ENCODE measurements around the gene ADAM8.

DNA sequence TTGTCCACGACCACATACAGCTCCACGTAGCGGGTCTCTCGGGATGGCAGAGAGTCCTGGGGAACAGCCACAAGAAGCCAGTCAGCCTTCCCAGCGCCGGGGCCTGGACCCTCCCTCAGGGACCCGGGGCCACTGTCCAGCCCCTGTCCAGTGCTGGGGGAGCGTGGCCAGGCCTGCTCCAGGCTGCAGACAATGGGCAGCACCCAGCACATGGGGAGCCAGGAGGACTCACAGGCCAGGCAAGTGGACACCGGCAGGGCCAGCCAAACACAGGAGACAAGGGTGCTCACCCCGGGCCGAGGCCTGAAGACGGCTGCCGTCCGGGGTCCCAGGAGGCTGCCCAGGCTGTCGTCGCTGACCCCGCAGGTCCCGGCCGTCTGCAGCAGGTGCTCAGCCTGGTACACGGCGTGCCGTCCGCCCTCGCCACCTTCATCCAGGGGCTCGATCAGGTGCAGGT, 3.7 kb downstream of the ADAM8 start:
- TF ChIP-seq EGR1 (IDR thresholded peaks at IDR 0.05; ENCODE audit: borderline replicate concordance in 1 of 2, low read depth in 2 of 2, low read length in 2 of 2) (no peak), ZBED1 (IDR thresholded peaks at IDR 0.05; ENCODE audit: borderline replicate concordance) (no peak), CREB1 (IDR thresholded peaks at IDR 0.05; ENCODE audit: low read depth) (no peak), SUZ12 (IDR thresholded peaks at IDR 0.05; ENCODE audit: unreplicated experiment) (no peak)
